NCI-H2196 treated with DMSO at 0.1 percent for 48 hours (cell line): ENCODE data around the gene HECTD4.
"Not testable (repeated sequence)": the region's sequence is repeated elsewhere in the genome, so short reads cannot be mapped to it uniquely, and the experiment has no call there.

ENCODE experiments used
- DNase-seq: peaks from one replicate; lab custom pipeline; 2025; ENCODE audit not compliant: unreplicated experiment; lab: John Stamatoyannopoulos, UW

The HECTD4 gene

GRCh38 chr12:112408621-112409020, 26.4 kb upstream of the HECTD4 start:
- DNase-seq = no peak

- DNase-seq = not testable (repeated sequence)
Observed at GRCh38 chr12:112407683-112408082, 25.5 kb upstream of the HECTD4 start.

GRCh38 chr12:112406519-112407488, 24.6 kb upstream of the HECTD4 start:
- no peak for DNase-seq

GRCh38 chr12:112401903-112402498, 19.8 kb upstream of the HECTD4 start:
- DNase-seq = no peak

- no peak for DNase-seq
Observed at GRCh38 chr12:112401054-112401453, 18.8 kb upstream of the HECTD4 start.

GRCh38 chr12:112393328-112393727, 11.1 kb upstream of the HECTD4 start:
- DNase-seq = no peak

GRCh38 chr12:112389922-112390654, 7.9 kb upstream of the HECTD4 start:
- not testable (repeated sequence) for DNase-seq

GRCh38 chr12:112389228-112389627, 7.0 kb upstream of the HECTD4 start:
- no peak for DNase-seq

GRCh38 chr12:112386726-112387125, 4.5 kb upstream of the HECTD4 start:
- DNase-seq = no peak

GRCh38 chr12:112382866-112383265, 635 bp upstream of the HECTD4 start:
- no peak for DNase-seq

GRCh38 chr12:112381406-112381882, 787 bp downstream of the HECTD4 start:
- no peak for DNase-seq

GRCh38 chr12:112380663-112381405, 1.4 kb downstream of the HECTD4 start:
- DNase-seq = no peak

GRCh38 chr12:112375105-112375504, 7.1 kb downstream of the HECTD4 start:
- DNase-seq = no peak

- DNase-seq = no peak
Observed at GRCh38 chr12:112374166-112374740, 8.0 kb downstream of the HECTD4 start.

GRCh38 chr12:112370868-112371510, 11.2 kb downstream of the HECTD4 start:
- peak; percentile 55 for DNase-seq

- no peak for DNase-seq
Observed at GRCh38 chr12:112370199-112370598, 12.0 kb downstream of the HECTD4 start.

GRCh38 chr12:112368856-112369255, 13.4 kb downstream of the HECTD4 start:
- DNase-seq = no peak

- no peak for DNase-seq
Observed at GRCh38 chr12:112367965-112368364, 14.3 kb downstream of the HECTD4 start.

- no peak for DNase-seq
Observed at GRCh38 chr12:112362310-112362709, 19.9 kb downstream of the HECTD4 start.

- DNase-seq = no peak
Observed at GRCh38 chr12:112361271-112361670, 21.0 kb downstream of the HECTD4 start.
